ENCODE data around the gene KAT14. TPM values are rescaled to one million over a fixed set of nuclear protein-coding genes. Genes with fewer than 3 reads are reported as not detected.
A peak's percentile ranks its signal among the peaks of the same experiment; 100 is the strongest.
"Not testable (repeated sequence)": the region's sequence is repeated elsewhere in the genome, so short reads cannot be mapped to it uniquely, and the experiment has no call there.

Gene KAT14
- polyA plus RNA-seq, 2 of the 4 experiments (the other 2 are of a cell fraction), result 12.1 to 18.8 TPM

DNA sequence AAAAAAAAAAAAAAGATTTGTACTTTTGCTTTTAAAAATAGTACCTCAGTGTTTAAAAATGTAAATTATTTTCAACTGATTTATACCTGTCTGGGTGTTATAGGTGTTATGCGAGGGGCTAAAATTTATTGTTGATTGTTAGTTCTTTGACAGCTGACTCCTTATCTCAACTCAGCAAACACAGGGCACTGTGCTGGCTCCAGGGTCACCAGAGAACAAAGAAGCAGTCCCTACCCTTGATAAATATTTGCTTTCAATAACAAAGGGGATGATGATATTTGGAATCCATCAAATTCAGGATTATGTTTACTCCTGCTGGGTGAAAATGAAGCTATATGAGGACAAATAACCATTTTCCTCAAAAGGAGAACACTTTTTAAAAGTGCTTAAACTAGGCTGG, 34.2 kb upstream of the KAT14 start (continued):
- TF ChIP-seq CEBPB (IDR thresholded peaks at IDR 0.05) (no peak), HOXB5 (CRISPR knock-in tag; IDR thresholded peaks at IDR 0.05) (no peak), MAFK (IDR thresholded peaks at IDR 0.05; ENCODE audit: partially characterized antibody) (no peak), ZSCAN20 (CRISPR knock-in tag; IDR thresholded peaks at IDR 0.05) (no peak)

DNA sequence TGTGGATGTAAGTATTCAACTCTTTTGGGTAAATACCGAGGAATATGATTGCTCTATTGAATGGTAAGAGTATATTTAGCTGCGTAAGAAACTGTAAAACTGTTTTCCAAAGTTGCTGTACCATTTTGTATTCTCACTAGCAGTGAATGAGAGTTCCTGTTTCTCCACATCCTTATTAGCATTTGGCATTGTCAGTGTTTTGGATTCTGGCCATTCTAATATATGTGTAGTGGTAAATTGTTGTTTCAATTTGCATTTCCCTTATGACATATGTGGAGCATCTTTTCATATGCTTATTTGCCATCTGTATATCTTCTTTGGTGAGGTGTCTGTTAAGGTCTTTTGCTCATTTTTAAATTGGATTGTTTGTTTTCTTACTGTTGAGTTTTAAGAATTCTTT, 29.3 kb upstream of the KAT14 start:
- WGBS (ENCODE audit: missing lambda C conversion rate), result 32% methylated on average over 2 of the region's 2 CpGs
- ChIA-PET CTCF (no interaction called here), POLR2A (no interaction called here)
- H3K9me3 ChIP-seq, result no peaks in the 10 kb centered on the region
- no peaks in the 10 kb centered on the region for H3K4me1 ChIP-seq
- H3K4me3 ChIP-seq, result no peak overlapping the region
- no peak for TF ChIP-seq NR3C1 (IDR thresholded peaks at IDR 0.05)
- no peak for TF ChIP-seq CBX2 (IDR thresholded peaks at IDR 0.05; ENCODE audit: borderline replicate concordance, low read depth)
- no peak for TF ChIP-seq RAD21 (conservative IDR thresholded peaks at IDR 0.05 in 1 of 2, IDR thresholded peaks at IDR 0.05 in 1 of 2)
- no peak for TF ChIP-seq HDAC2 (IDR thresholded peaks at IDR 0.05)
- no peak for TF ChIP-seq NPAS2 (CRISPR knock-in tag; IDR thresholded peaks at IDR 0.05; ENCODE audit: borderline replicate concordance)
- TF ChIP-seq CHD4 (IDR thresholded peaks at IDR 0.05; ENCODE audit: borderline replicate concordance), result no peak
- TF ChIP-seq, protein P1, sequence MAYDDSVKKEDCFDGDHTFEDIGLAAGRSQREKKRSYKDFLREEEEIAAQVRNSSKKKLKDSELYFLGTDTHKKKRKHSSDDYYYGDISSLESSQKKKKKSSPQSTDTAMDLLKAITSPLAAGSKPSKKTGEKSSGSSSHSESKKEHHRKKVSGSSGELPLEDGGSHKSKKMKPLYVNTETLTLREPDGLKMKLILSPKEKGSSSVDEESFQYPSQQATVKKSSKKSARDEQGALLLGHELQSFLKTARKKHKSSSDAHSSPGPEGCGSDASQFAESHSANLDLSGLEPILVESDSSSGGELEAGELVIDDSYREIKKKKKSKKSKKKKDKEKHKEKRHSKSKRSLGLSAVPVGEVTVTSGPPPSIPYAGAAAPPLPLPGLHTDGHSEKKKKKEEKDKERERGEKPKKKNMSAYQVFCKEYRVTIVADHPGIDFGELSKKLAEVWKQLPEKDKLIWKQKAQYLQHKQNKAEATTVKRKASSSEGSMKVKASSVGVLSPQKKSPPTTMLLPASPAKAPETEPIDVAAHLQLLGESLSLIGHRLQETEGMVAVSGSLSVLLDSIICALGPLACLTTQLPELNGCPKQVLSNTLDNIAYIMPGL (CRISPR knock-in tag; IDR thresholded peaks at IDR 0.05; ENCODE audit: borderline replicate concordance), result no peak
- TF ChIP-seq, protein P2, sequence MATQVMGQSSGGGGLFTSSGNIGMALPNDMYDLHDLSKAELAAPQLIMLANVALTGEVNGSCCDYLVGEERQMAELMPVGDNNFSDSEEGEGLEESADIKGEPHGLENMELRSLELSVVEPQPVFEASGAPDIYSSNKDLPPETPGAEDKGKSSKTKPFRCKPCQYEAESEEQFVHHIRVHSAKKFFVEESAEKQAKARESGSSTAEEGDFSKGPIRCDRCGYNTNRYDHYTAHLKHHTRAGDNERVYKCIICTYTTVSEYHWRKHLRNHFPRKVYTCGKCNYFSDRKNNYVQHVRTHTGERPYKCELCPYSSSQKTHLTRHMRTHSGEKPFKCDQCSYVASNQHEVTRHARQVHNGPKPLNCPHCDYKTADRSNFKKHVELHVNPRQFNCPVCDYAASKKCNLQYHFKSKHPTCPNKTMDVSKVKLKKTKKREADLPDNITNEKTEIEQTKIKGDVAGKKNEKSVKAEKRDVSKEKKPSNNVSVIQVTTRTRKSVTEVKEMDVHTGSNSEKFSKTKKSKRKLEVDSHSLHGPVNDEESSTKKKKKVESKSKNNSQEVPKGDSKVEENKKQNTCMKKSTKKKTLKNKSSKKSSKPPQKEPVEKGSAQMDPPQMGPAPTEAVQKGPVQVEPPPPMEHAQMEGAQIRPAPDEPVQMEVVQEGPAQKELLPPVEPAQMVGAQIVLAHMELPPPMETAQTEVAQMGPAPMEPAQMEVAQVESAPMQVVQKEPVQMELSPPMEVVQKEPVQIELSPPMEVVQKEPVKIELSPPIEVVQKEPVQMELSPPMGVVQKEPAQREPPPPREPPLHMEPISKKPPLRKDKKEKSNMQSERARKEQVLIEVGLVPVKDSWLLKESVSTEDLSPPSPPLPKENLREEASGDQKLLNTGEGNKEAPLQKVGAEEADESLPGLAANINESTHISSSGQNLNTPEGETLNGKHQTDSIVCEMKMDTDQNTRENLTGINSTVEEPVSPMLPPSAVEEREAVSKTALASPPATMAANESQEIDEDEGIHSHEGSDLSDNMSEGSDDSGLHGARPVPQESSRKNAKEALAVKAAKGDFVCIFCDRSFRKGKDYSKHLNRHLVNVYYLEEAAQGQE (IDR thresholded peaks at IDR 0.05), result no peak
- no peak for TF ChIP-seq FOSB (CRISPR knock-in tag; IDR thresholded peaks at IDR 0.05)
- TF ChIP-seq, protein P3, sequence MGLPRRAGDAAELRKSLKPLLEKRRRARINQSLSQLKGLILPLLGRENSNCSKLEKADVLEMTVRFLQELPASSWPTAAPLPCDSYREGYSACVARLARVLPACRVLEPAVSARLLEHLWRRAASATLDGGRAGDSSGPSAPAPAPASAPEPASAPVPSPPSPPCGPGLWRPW (IDR thresholded peaks at IDR 0.05), result no peak
- TF ChIP-seq CEBPB (IDR thresholded peaks at IDR 0.05), result no peak
- no peak for TF ChIP-seq BHLHE40 (IDR thresholded peaks at IDR 0.05; ENCODE audit: low read depth, low read length)
- no peak for TF ChIP-seq RFX5 (IDR thresholded peaks at IDR 0.05)
- no peak for TF ChIP-seq HOXB5 (CRISPR knock-in tag; IDR thresholded peaks at IDR 0.05)
- no peak for TF ChIP-seq MAFK (IDR thresholded peaks at IDR 0.05; ENCODE audit: partially characterized antibody)
- no peak for TF ChIP-seq ZC3H11A (IDR thresholded peaks at IDR 0.05)
- TF ChIP-seq CBX8 (IDR thresholded peaks at IDR 0.05), result no peak
- H3K27ac ChIP-seq, result no peak overlapping the region
- H3K4me2 ChIP-seq, result no peak overlapping the region
- ATAC-seq (no peak), DNase-seq (ENCODE audit: low read depth in 1 of 2, low spot score in 1 of 2) (no peak), FAIRE-seq (peak; percentile 67)

DNA sequence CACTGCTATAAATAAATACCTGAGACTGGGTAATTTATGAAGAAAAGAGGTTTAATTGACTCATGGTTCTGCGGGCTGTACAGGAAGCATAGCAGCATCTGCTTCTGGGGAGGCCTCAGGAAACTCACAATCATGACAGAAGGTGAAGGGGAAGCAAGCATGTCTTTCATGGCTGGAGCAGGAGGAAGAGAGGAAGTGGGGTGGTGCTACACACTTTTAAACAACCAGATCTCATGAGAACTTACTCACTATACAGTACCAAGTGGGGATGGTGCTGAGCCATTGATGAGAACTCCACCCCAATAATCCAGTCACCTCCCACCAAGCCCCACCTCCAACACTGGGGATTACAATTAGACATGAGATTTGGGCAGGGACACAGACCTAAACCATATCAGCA, 9.1 kb upstream of the KAT14 start:
- H3K9me3 ChIP-seq; H3K27ac ChIP-seq; POLR2A ChIA-PET; CTCF ChIA-PET; H3K4me3 ChIP-seq; ATAC-seq; FAIRE-seq; H3K4me1 ChIP-seq; H3K4me2 ChIP-seq; DNase-seq (ENCODE audit: low read depth in 1 of 2, low spot score in 1 of 2): not testable (repeated sequence)
- WGBS (ENCODE audit: missing lambda C conversion rate), result 34% methylated on average over 1 of the region's 1 CpG

Data from A549 (cell line).